Sigmoid colon (tissue), 7 donors: ENCODE data around the gene CDK8. TPM values are rescaled to one million over a fixed set of nuclear protein-coding genes. Genes with fewer than 3 reads are reported as not detected.

Experiments
- DNase-seq: peaks from one replicate; pipeline ENCODE4 v3.0.0-alpha.2; 2019
- H3K27ac ChIP-seq, 4 donors: fragments of 200-600 bp; sonication (generic); one replicate each; pipeline ENCODE4 v1.5.1; 2016 to 2019; ENCODE audit warnings: mild to moderate bottlenecking in 1 of 4
- H3K27me3 ChIP-seq, 3 donors: fragments of 200-600 bp; sonication (generic); one replicate each; pipeline ENCODE4 v1.5.1; 2019; ENCODE audit warnings: mild to moderate bottlenecking in 1 of 3
- H3K36me3 ChIP-seq, 4 donors: fragments of 200-600 bp; sonication (generic); one replicate each; pipeline ENCODE4 v1.5.1; 2016 to 2019
- H3K4me1 ChIP-seq, 4 donors: fragments of 200-600 bp; sonication (generic); one replicate each; pipeline ENCODE4 v1.5.1; 2017 to 2019
- H3K4me3 ChIP-seq, 4 donors: fragments of 200-600 bp; sonication (generic); one replicate each; pipeline ENCODE4 v1.5.1; 2017 to 2019; ENCODE audit warnings: mild to moderate bottlenecking in 2 of 4, moderate library complexity in 1 of 4
- H3K9me3 ChIP-seq, 4 donors: fragments of 200-600 bp in 3 of 4; sonication (generic) in 3 of 4; one replicate each; pipeline versions ENCODE4 v1.5.1 to v1.6.1; 2013 to 2019
- CTCF ChIP-seq, 4 experiments: fragments of 450-650 bp in 3 of 4; fragments of 200-600 bp in 1 of 4; IDR thresholded peaks; one replicate each; pipeline ENCODE4 v1.5.1; 2016 to 2019; ENCODE audit warnings: antibody characterized with exemption in 4 of 4, mild to moderate bottlenecking in 3 of 4, moderate library complexity in 2 of 4
- EP300 ChIP-seq, 4 donors: sonication (generic); formaldehyde crosslinking; IDR thresholded peaks; one replicate each; pipeline ENCODE4 v1.6.1; 2017; ENCODE audit warnings: antibody characterized with exemption in 4 of 4
- POLR2A ChIP-seq, 2 donors: fragments of 450-650 bp; IDR thresholded peaks; one replicate each; pipeline ENCODE4 v1.6.1; 2016; ENCODE audit warnings: antibody characterized with exemption in 2 of 2, mild to moderate bottlenecking in 2 of 2, moderate library complexity in 2 of 2
- POLR2AphosphoS5 ChIP-seq, 4 donors: sonication (generic); formaldehyde crosslinking; IDR thresholded peaks; one replicate each; pipeline ENCODE4 v1.6.1; 2017; ENCODE audit warnings: antibody characterized with exemption in 4 of 4
- WGBS, 2 donors: extraction: QIAGEN DNeasy Blood & Tissue Kit; methylation state at CpG; one replicate each; pipeline ENCODE4 v1.1.7; 2013; 5-methylcytosine and 5-hydroxymethylcytosine counted together
- intact Hi-C: fragments of 100-400 bp; cut with DNase I; formaldehyde crosslinking; loops from one replicate; pipeline ENCODE4 v1.15.1; 2023
- polyA plus RNA-seq, 3 donors: library from polyadenylated mRNA; stranded (reverse); fragments of 200-250 nt; gene quantifications; one replicate each; pipeline ENCODE4 v1.2.3, GENCODE V29; 2013
- total RNA-seq, 4 donors: library from RNA; depleted of rRNA; stranded (reverse); fragments of >200 nt; gene quantifications; one replicate each; pipeline ENCODE4 v1.1.0, GENCODE V29; 2016
- donor health status: healthy with polysubstance abuse.
- donor health status: Bipolar disorder and iron deficiency.
- donor health status: healthy.

The CDK8 gene
- total and polyA plus RNA-seq, 7 donors = 10.8 to 78.6 (median 42.3) TPM

- Histone ChIP-seq H3K9me3 (no peaks in the 10 kb centered on the region), H3K36me3 (no peaks in the 10 kb centered on the region), H3K27ac (peak overlapping the region; percentile 85 to 92 (median 88)), H3K27me3 (no peaks in the 10 kb centered on the region), H3K4me3 (peak overlapping the region in 3 of 4 donors; percentile 3 to 20 (median 3)), H3K4me1 (peaks cover 0 to 77% (median 62%) of the 10 kb centered on the region in 4 donors)
- intact Hi-C loops = loop anchor here (5.0 kb wide), 4 partner anchors 63 to 558 kb away; partner anchors contain the start of gene RNF6
- 91 to 92% methylated on average over 14 of the region's 14 CpGs for WGBS, 2 donors
- DNase-seq = peak; percentile 66
- no peak for TF ChIP-seq EP300 (IDR thresholded peaks at IDR 0.05)
- TF ChIP-seq CTCF (IDR thresholded peaks at IDR 0.05) = peak in 1 of 4 experiments; percentile 33
- TF ChIP-seq POLR2AphosphoS5 (IDR thresholded peaks at IDR 0.05) = no peak
Observed at GRCh38 chr13:26424181-26424580, 170.3 kb downstream of the CDK8 start.

GRCh38 chr13:26425443-26426358, 171.8 kb downstream of the CDK8 start:
- DNase-seq = peak; percentile 72
- Histone ChIP-seq H3K36me3 (no peaks in the 10 kb centered on the region), H3K27ac (peak overlapping the region; percentile 85 to 92 (median 88)), H3K9me3 (no peaks in the 10 kb centered on the region), H3K4me3 (no peak overlapping the region), H3K4me1 (peaks cover 0 to 73% (median 61%) of the 10 kb centered on the region in 4 donors), H3K27me3 (no peaks in the 10 kb centered on the region)
- no peak for TF ChIP-seq POLR2A (IDR thresholded peaks at IDR 0.05)
- peak in 2 of 4 donors; percentile 8 for TF ChIP-seq POLR2AphosphoS5 (IDR thresholded peaks at IDR 0.05)
- TF ChIP-seq EP300 (IDR thresholded peaks at IDR 0.05) = peak in 1 of 4 donors; percentile 5
- peak in 1 of 4 experiments; percentile 20 for TF ChIP-seq CTCF (IDR thresholded peaks at IDR 0.05)
- 8 to 50% methylated on average over 9 of the region's 9 CpGs for WGBS, 2 donors
- intact Hi-C loops = no loop called here

GRCh38 chr13:26433776-26434175, 179.8 kb downstream of the CDK8 start:
- Histone ChIP-seq H3K9me3 (peaks cover 8 to 15% (median 13%) of the 10 kb centered on the region in 4 donors), H3K36me3 (no peaks in the 10 kb centered on the region), H3K4me1 (peaks cover 0 to 48% (median 36%) of the 10 kb centered on the region in 4 donors), H3K27me3 (no peaks in the 10 kb centered on the region), H3K27ac (peak overlapping the region in 3 of 4 donors; percentile 62 to 81 (median 77)), H3K4me3 (no peak overlapping the region)
- TF ChIP-seq CTCF (IDR thresholded peaks at IDR 0.05) = no peak
- TF ChIP-seq EP300 (IDR thresholded peaks at IDR 0.05) = peak in 3 of 4 donors; percentile 65 to 81 (median 68)
- TF ChIP-seq POLR2A (IDR thresholded peaks at IDR 0.05) = no peak
- TF ChIP-seq POLR2AphosphoS5 (IDR thresholded peaks at IDR 0.05) = peak; percentile 52 to 94 (median 86)
- intact Hi-C loops = no loop called here
- DNase-seq = no peak
- 58 to 73% methylated on average over 4 of the region's 4 CpGs for WGBS, 2 donors

GRCh38 chr13:26435171-26435570, 181.2 kb downstream of the CDK8 start:
- intact Hi-C loops = no loop called here
- no peak for DNase-seq
- H3K9me3 ChIP-seq = peaks cover 8 to 15% (median 13%) of the 10 kb centered on the region in 4 donors
- no peaks in the 10 kb centered on the region for H3K27me3 ChIP-seq
- TF ChIP-seq EP300 (IDR thresholded peaks at IDR 0.05) (no peak), POLR2A (IDR thresholded peaks at IDR 0.05) (no peak), POLR2AphosphoS5 (IDR thresholded peaks at IDR 0.05) (no peak), CTCF (IDR thresholded peaks at IDR 0.05) (no peak)
- no peak overlapping the region for H3K4me3 ChIP-seq
- peaks cover 0 to 48% (median 34%) of the 10 kb centered on the region in 4 donors for H3K4me1 ChIP-seq
- H3K27ac ChIP-seq = peak overlapping the region in 2 of 4 donors; percentile 77 to 81
- H3K36me3 ChIP-seq = no peaks in the 10 kb centered on the region
